Measurements from ENCODE around the gene M6PR.

Gene M6PR

DNA sequence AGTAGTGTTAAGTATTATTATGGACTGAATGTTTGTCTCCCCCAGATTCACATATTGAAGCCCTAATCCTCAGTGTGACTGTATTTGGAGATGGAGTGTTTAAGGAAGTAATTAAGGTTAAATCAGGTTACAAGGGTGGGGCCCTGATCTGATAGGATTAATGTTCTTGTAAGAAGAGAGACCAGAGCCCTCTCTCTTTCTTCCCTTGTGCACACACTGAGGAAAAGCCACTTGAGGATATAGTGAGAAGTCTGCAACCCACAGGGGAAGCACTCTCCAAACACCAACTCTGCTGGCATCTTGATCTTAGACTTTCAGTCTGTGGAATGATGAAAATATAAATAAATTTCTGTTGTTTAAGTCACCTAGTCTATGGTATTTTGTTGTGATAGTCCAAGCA, 37.7 kb upstream of the M6PR start:
- TF ChIP-seq MAX (IDR thresholded peaks at IDR 0.05) (no peak), TEAD4 (IDR thresholded peaks at IDR 0.05) (no peak), NFIC (IDR thresholded peaks at IDR 0.05) (no peak), EGR1 (IDR thresholded peaks at IDR 0.05) (no peak), REST (IDR thresholded peaks at IDR 0.05; ENCODE audit: low read depth) (no peak), ZBTB7A (IDR thresholded peaks at IDR 0.05; ENCODE audit: low read depth) (no peak), CREB1 (IDR thresholded peaks at IDR 0.05; ENCODE audit: low read depth) (no peak), CEBPB (IDR thresholded peaks at IDR 0.05) (no peak), EP300 (IDR thresholded peaks at IDR 0.05; ENCODE audit: borderline replicate concordance) (no peak), USF1 (IDR thresholded peaks at IDR 0.05) (no peak), FOXM1 (IDR thresholded peaks at IDR 0.05; ENCODE audit: borderline replicate concordance, low read depth) (no peak), TAF1 (IDR thresholded peaks at IDR 0.05; ENCODE audit: low read depth) (no peak), TCF12 (IDR thresholded peaks at IDR 0.05; ENCODE audit: low read depth) (no peak), YY1 (IDR thresholded peaks at IDR 0.05; ENCODE audit: low read depth) (no peak), RAD21 (IDR thresholded peaks at IDR 0.05; ENCODE audit: low read depth) (no peak)

DNA sequence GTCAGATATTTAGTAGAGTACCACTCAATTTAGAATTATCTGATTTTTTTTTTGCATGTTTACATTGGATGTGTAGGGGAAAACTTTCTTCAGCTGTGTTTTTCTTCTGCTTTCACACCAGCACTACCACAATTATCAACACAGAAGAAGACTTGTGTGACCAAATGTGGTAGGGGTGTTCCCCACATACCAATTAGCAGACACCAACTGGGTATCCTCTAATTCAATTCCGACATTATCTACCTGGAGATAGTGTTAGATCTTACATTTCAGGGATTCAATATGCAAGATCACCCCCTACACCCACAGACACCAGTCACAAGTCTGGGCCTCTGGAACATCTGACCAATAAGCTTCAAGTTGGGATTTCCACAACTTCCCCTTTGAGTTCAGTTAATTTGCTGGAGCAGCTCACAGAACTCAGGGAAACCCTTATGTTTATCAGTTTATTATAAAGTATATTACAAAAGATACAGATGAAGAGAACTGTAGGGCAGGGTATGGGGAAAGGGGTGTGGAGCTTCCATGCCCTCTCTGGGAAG, 35.8 kb upstream of the M6PR start:
- TF ChIP-seq TEAD4 (IDR thresholded peaks at IDR 0.05): no peak
- TF ChIP-seq TAF1 (IDR thresholded peaks at IDR 0.05; ENCODE audit: low read depth): no peak
- no peak for TF ChIP-seq CEBPB (IDR thresholded peaks at IDR 0.05)
- no peak for TF ChIP-seq FOXM1 (IDR thresholded peaks at IDR 0.05; ENCODE audit: borderline replicate concordance, low read depth)
- TF ChIP-seq EGR1 (IDR thresholded peaks at IDR 0.05): no peak

DNA sequence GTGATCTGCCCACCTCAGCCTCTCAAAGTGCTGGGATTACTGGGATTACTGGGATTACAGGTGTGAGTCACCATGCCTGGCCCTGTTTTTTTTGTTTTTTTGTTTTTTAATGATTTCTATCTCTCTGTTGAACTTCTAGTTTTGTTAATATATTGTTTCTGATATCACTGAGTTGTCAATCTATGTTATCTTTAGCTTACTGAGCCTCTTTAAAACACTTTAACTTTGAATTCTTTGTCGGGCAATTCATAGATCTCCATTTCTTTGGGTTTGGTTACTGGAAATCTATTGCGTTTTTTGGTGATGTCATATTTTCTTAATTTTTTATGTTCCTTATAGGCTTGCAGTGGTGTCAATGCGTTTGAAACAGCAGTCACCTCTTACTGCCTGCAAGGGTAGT, 30.7 kb upstream of the M6PR start:
- TF ChIP-seq REST (IDR thresholded peaks at IDR 0.05; ENCODE audit: low read depth): no peak
- TF ChIP-seq RAD21 (IDR thresholded peaks at IDR 0.05; ENCODE audit: low read depth): no peak

- TF ChIP-seq RAD21 (IDR thresholded peaks at IDR 0.05; ENCODE audit: low read depth): no peak
- TF ChIP-seq USF1 (IDR thresholded peaks at IDR 0.05): no peak
- no peak for TF ChIP-seq FOXM1 (IDR thresholded peaks at IDR 0.05; ENCODE audit: borderline replicate concordance, low read depth)
- TF ChIP-seq ZBTB7A (IDR thresholded peaks at IDR 0.05; ENCODE audit: low read depth): no peak
- no peak for TF ChIP-seq NFIC (IDR thresholded peaks at IDR 0.05)
- no peak for TF ChIP-seq YY1 (IDR thresholded peaks at IDR 0.05; ENCODE audit: low read depth)
- TF ChIP-seq TEAD4 (IDR thresholded peaks at IDR 0.05): no peak
- no peak for TF ChIP-seq CEBPB (IDR thresholded peaks at IDR 0.05)
Observed at GRCh38 chr12:8970432-8970831, 21.0 kb upstream of the M6PR start.

DNA sequence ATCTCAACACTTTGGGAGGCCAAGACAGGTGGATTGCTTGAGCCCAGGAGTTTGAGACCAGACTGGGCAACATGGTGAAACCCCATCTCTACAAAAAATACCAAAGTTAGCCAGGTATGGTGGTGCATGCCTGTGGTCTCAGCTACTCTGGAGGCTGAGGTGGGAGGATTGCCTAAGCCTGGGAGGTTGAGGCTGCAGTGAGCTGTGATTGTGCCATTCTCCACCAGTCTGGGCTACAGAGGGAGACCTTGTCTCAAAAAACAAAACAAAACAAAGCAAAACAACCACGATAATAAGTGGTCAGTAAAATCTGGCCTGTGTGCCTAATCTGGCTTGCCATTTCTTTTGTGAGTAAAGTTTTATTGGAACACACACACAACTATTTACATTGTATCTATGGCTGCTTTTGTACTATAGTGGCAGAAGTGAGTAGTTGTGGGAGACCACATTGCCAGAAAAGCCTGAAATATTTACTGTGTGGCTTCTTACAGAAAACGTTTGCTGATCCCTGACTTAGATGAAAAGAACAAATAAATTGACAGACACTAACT, 20.5 kb upstream of the M6PR start:
- TF ChIP-seq TAF1 (IDR thresholded peaks at IDR 0.05; ENCODE audit: low read depth) (no peak), TCF12 (IDR thresholded peaks at IDR 0.05; ENCODE audit: low read depth) (no peak), YY1 (IDR thresholded peaks at IDR 0.05; ENCODE audit: low read depth) (no peak), EGR1 (IDR thresholded peaks at IDR 0.05) (no peak), REST (IDR thresholded peaks at IDR 0.05; ENCODE audit: low read depth) (no peak), CREB1 (IDR thresholded peaks at IDR 0.05; ENCODE audit: low read depth) (no peak), MAX (IDR thresholded peaks at IDR 0.05) (no peak), FOXM1 (IDR thresholded peaks at IDR 0.05; ENCODE audit: borderline replicate concordance, low read depth) (no peak), TEAD4 (IDR thresholded peaks at IDR 0.05) (no peak), EP300 (IDR thresholded peaks at IDR 0.05; ENCODE audit: borderline replicate concordance) (no peak), RAD21 (IDR thresholded peaks at IDR 0.05; ENCODE audit: low read depth) (no peak), ZBTB7A (IDR thresholded peaks at IDR 0.05; ENCODE audit: low read depth) (no peak), CEBPB (IDR thresholded peaks at IDR 0.05) (no peak), NFIC (IDR thresholded peaks at IDR 0.05) (no peak), USF1 (IDR thresholded peaks at IDR 0.05) (no peak)
